Panc1 (cell line): Measurements from ENCODE around the gene ROBO3.

Experiments used
- POLR2AphosphoS5 ChIP-seq: IDR thresholded peaks from 2 replicates; pipeline ENCODE4 v1.6.1; 2012; ENCODE audit warnings: mild to moderate bottlenecking, low read depth, low read length, moderate library complexity
- TF ChIP-seq, protein P1 (sequence below): fragments of 450-650 bp; IDR thresholded peaks from 2 replicates; pipeline ENCODE4 v1.5.1; 2017; ENCODE audit warnings: mild to moderate bottlenecking

DNA sequence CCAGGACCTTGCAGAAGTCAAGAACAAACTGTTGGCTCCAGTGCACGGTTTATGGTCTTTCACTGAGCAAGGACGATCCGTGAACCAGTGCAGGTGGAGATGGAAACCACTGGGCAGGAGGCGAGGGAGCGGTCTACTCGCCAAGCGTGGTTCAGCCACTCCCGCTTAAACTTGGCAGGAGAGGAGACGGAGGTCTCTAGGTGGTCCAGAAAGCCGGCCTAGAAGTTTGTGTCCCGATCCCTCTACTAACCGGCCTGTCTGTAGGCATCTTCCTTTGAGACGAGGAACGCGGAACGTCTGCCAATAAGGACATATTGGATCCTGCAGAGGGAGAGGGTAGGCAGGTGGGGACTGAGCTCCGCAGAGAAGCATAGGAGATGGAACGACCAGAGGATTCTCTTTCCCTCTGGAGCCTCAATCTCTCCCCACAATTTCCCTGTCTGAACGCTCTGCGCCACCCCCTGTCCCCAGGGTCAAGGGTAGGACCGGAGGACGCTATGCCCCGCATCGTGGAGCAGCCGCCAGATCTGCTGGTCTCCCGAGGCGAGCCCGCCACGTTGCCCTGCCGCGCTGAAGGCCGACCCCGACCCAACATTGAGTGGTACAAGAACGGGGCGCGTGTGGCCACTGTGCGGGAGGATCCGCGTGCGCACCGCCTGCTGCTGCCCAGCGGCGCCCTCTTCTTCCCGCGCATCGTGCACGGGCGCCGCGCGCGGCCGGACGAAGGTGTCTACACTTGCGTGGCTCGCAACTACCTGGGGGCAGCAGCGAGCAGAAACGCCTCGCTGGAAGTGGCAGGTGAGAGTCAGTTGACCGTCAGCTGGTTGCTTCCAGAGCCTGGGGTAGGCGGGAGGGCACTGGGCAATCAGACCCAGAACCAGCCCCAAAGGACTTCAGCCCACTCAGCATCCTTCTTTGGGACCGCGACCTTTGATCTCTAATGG lies 3.4 kb downstream of the ROBO3 start:
- TF ChIP-seq, protein P1, sequence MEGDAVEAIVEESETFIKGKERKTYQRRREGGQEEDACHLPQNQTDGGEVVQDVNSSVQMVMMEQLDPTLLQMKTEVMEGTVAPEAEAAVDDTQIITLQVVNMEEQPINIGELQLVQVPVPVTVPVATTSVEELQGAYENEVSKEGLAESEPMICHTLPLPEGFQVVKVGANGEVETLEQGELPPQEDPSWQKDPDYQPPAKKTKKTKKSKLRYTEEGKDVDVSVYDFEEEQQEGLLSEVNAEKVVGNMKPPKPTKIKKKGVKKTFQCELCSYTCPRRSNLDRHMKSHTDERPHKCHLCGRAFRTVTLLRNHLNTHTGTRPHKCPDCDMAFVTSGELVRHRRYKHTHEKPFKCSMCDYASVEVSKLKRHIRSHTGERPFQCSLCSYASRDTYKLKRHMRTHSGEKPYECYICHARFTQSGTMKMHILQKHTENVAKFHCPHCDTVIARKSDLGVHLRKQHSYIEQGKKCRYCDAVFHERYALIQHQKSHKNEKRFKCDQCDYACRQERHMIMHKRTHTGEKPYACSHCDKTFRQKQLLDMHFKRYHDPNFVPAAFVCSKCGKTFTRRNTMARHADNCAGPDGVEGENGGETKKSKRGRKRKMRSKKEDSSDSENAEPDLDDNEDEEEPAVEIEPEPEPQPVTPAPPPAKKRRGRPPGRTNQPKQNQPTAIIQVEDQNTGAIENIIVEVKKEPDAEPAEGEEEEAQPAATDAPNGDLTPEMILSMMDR = peak; percentile 2; the same call in 1 of the 2 replicates
- TF ChIP-seq POLR2AphosphoS5 = no peak
